H9 (cell line): Measurements from ENCODE around the gene ZKSCAN5. TPM values are rescaled to one million over a fixed set of nuclear protein-coding genes. Genes with fewer than 3 reads are reported as not detected.

ENCODE experiments used
- DNase-seq: peaks from one replicate; pipeline ENCODE4 v3.0.0-alpha.2; 2017
- H2AFZ ChIP-seq: one replicate; pipeline ENCODE4 v1.6.1; 2013; ENCODE audit warnings: mild to moderate bottlenecking, low read length, control low read depth, moderate library complexity
- H2AK5ac ChIP-seq: 2 replicates; pipeline ENCODE4 v1.6.1; 2013; ENCODE audit warnings: low read length, control low read depth, mixed read lengths; ENCODE audit not compliant: insufficient read length
- H2BK120ac ChIP-seq: one replicate; pipeline ENCODE4 v1.6.1; 2013; ENCODE audit warnings: low read depth, mild to moderate bottlenecking, low read length, control low read depth, inconsistent platforms; ENCODE audit not compliant: poor library complexity, severe bottlenecking
- H2BK12ac ChIP-seq: 2 replicates; pipeline ENCODE4 v1.6.1; 2013; ENCODE audit warnings: low read length, control low read depth, mixed read lengths, low read depth; ENCODE audit not compliant: insufficient read length
- H2BK15ac ChIP-seq: 2 replicates; pipeline ENCODE4 v1.6.1; 2013; ENCODE audit warnings: low read depth, low read length, control low read depth
- H2BK20ac ChIP-seq: one replicate; pipeline ENCODE4 v1.6.1; 2013; ENCODE audit warnings: low read depth, mild to moderate bottlenecking, low read length, control low read depth, inconsistent platforms; ENCODE audit not compliant: poor library complexity, severe bottlenecking
- H2BK5ac ChIP-seq: 2 replicates; pipeline ENCODE4 v1.6.1; 2013; ENCODE audit warnings: low read length, control low read depth, mixed read lengths; ENCODE audit not compliant: insufficient read length
- H3K14ac ChIP-seq: 2 replicates; pipeline ENCODE4 v1.6.1; 2013; ENCODE audit warnings: low read length, control low read depth; ENCODE audit not compliant: insufficient read depth
- H3K18ac ChIP-seq: 2 replicates; pipeline ENCODE4 v1.6.1; 2013; ENCODE audit warnings: low read depth, mild to moderate bottlenecking, mixed read lengths, low read length, control low read depth; ENCODE audit not compliant: insufficient read length
- H3K23ac ChIP-seq: 2 replicates; pipeline ENCODE4 v1.6.1; 2013; ENCODE audit warnings: low read length, control low read depth, mixed read lengths, low read depth; ENCODE audit not compliant: insufficient read length
- H3K23me2 ChIP-seq: 2 replicates; pipeline ENCODE4 v1.6.1; 2013; ENCODE audit warnings: low read depth, mild to moderate bottlenecking, mixed read lengths, low read length, control low read depth; ENCODE audit not compliant: insufficient read length, poor library complexity, severe bottlenecking
- H3K27ac ChIP-seq: 2 replicates; pipeline ENCODE4 v1.5.1; 2013; ENCODE audit warnings: low read length, control low read depth, mixed read lengths, low read depth; ENCODE audit not compliant: insufficient read length
- H3K27me3 ChIP-seq: 2 replicates; pipeline ENCODE4 v1.6.1; 2013; ENCODE audit warnings: low read length, control low read depth, inconsistent platforms; ENCODE audit not compliant: insufficient read depth
- H3K4ac ChIP-seq: 2 replicates; pipeline ENCODE4 v1.6.1; 2013; ENCODE audit warnings: low read depth, mild to moderate bottlenecking, control low read depth, inconsistent platforms, low read length, moderate library complexity
- H3K4me1 ChIP-seq: 2 replicates; pipeline ENCODE4 v1.6.1; 2013; ENCODE audit warnings: low read length, control low read depth, inconsistent platforms; ENCODE audit not compliant: insufficient read depth
- H3K4me2 ChIP-seq: 2 replicates; pipeline ENCODE4 v1.6.1; 2013; ENCODE audit warnings: low read length, control low read depth, mixed read lengths; ENCODE audit not compliant: insufficient read length, insufficient read depth
- H3K56ac ChIP-seq: 2 replicates; pipeline ENCODE4 v1.6.1; 2013; ENCODE audit warnings: low read depth, mild to moderate bottlenecking, mixed read lengths, low read length, control low read depth; ENCODE audit not compliant: insufficient read length
- H3K79me1 ChIP-seq: 2 replicates; pipeline ENCODE4 v1.6.1; 2013; ENCODE audit warnings: low read depth, mild to moderate bottlenecking, moderate library complexity, low read length, control low read depth, inconsistent platforms; ENCODE audit not compliant: insufficient read depth, poor library complexity, severe bottlenecking
- H3K79me2 ChIP-seq: 2 replicates; pipeline ENCODE4 v1.6.1; 2013; ENCODE audit warnings: low read length, control low read depth, inconsistent platforms; ENCODE audit not compliant: insufficient read depth
- H3K9ac ChIP-seq: 2 replicates; pipeline ENCODE4 v1.6.1; 2013; ENCODE audit warnings: low read length, control low read depth, mixed read lengths; ENCODE audit not compliant: insufficient read length; ENCODE audit errors: extremely low read depth
- H3K9me3 ChIP-seq: one replicate; pipeline ENCODE4 v1.6.1; 2013; ENCODE audit warnings: low read depth, low read length, inconsistent platforms; ENCODE audit not compliant: control insufficient read depth
- H3T11ph ChIP-seq: one replicate; pipeline ENCODE4 v1.6.1; 2013; ENCODE audit warnings: mild to moderate bottlenecking, low read length, control low read depth, inconsistent platforms
- H4K20me1 ChIP-seq: one replicate; pipeline ENCODE4 v1.6.1; 2013; ENCODE audit not compliant: control insufficient read depth, insufficient read length, insufficient read depth
- H4K5ac ChIP-seq: 2 replicates; pipeline ENCODE4 v1.6.1; 2013; ENCODE audit warnings: low read depth, mild to moderate bottlenecking, mixed read lengths, low read length, control low read depth; ENCODE audit not compliant: insufficient read length
- H4K8ac ChIP-seq: replicated peaks from 2 replicates; pipeline ENCODE4 v1.6.1; 2013; ENCODE audit warnings: low read length, control low read depth, mixed read lengths, low read depth; ENCODE audit not compliant: insufficient read length
- H4K91ac ChIP-seq: 2 replicates; pipeline ENCODE4 v1.6.1; 2013; ENCODE audit warnings: low read depth, mild to moderate bottlenecking, moderate library complexity, mixed read lengths, low read length, control low read depth; ENCODE audit not compliant: insufficient read length
- H3K27ac Mint-ChIP-seq, 3 experiments: 2 replicates in 2 of 3; 3 replicates in 1 of 3; pipeline ENCODE4 v1.8.0; 2020 to 2021; ENCODE audit warnings: mixed read lengths in 3 of 3, mild to moderate bottlenecking in 1 of 3, moderate library complexity in 1 of 3
- H3K27me3 Mint-ChIP-seq: 2 replicates; pipeline ENCODE4 v1.8.0; 2021; ENCODE audit warnings: low read depth, mild to moderate bottlenecking, moderate library complexity, mixed read lengths
- H3K36me3 Mint-ChIP-seq, 3 experiments: 2 replicates in 2 of 3; 3 replicates in 1 of 3; pipeline ENCODE4 v1.8.0; 2020 to 2021; ENCODE audit warnings: low read depth in 3 of 3, mixed read lengths in 3 of 3; ENCODE audit not compliant: insufficient read depth in 1 of 3
- H3K4me1 Mint-ChIP-seq, 2 experiments: 2 replicates each; pipeline ENCODE4 v1.8.0; 2020; ENCODE audit warnings: mixed read lengths in 2 of 2
- H3K4me3 Mint-ChIP-seq, 2 experiments: 2 replicates in 1 of 2; 3 replicates in 1 of 2; pipeline ENCODE4 v1.8.0; 2020 to 2021; ENCODE audit warnings: mild to moderate bottlenecking in 2 of 2, mixed read lengths in 2 of 2, moderate library complexity in 1 of 2
- H3K9me3 Mint-ChIP-seq, 2 experiments: 2 replicates in 1 of 2; 3 replicates in 1 of 2; pipeline ENCODE4 v1.8.0; 2020; ENCODE audit warnings: mild to moderate bottlenecking in 2 of 2, mixed read lengths in 2 of 2, moderate library complexity in 1 of 2
- CTCF ChIP-seq: fragments of 200-600 bp; sonication (generic); conservative IDR thresholded peaks from 3 replicates; pipeline ENCODE4 v1.8.0; 2021; ENCODE audit warnings: antibody characterized with exemption, mild to moderate bottlenecking
- WGBS: extraction: QIAGEN DNeasy Blood & Tissue Kit; methylation state at CpG from one replicate; pipeline ENCODE4 v1.1.7; 2013; ENCODE audit warnings: missing lambda C conversion rate, low lambda C conversion rate, mixed read lengths; ENCODE audit not compliant: insufficient read length; ENCODE audit errors: extremely low coverage; 5-methylcytosine and 5-hydroxymethylcytosine counted together
- total RNA-seq: library from RNA; stranded (reverse); gene quantifications from 2 replicates; pipeline ENCODE4 v1.2.1, GENCODE V29; 2021

Gene ZKSCAN5
- total RNA-seq, 1 experiment from 2014 or later, result 16.6 TPM

DNA sequence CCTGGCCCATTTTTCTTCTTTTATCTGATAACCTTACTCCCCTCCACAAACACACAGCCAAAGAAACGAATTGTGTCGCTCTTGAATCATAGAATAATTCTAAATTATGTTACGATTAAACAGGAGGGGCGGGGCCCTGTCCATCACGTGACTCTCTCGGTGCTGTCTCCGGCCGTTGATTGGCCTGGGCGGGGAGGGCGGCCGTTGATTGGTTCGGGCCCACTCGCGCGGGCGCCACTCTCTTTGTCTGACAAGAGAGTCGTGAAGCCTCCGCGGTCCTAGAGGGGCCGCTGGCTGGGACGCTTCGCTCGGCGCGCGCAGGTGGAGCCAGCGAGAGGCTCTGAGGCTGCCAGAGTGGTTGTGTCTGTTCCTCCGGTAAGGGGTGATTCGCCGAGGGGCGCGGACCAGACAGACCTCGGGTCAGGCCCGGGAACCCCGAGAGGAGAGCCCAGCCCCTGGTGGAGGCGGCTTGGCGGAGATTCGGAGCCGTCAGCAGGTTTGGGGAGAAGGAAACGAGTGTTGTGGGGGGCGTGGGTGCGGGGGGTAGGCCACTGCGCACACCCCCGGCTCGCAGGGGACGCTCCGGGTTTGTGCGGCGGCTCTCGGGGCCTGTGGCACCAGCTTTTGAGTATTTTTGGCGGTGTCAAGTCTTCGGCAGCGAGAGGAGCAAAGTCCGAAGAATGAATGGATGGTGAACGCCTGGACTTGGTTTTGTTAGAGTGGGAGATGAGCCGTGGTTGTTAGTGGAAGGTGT lies 31.7 kb upstream of the ZKSCAN5 start, which contains the start of gene ZNF789:
ZNF789 (plus strand) TSS at position 330 of the 754 bp plus-strand sequence. CDS start 3,567 bp downstream, outside the sequence.
- H3K27me3 Mint-ChIP-seq, result peaks cover 2% of the 10 kb centered on the region
- H3K27ac ChIP-seq, result peak within 1 kb of the TSS; percentile 12
- WGBS, result no CpG with 5 or more reads among the region's 56 CpGs
- no peak within 1 kb of the TSS for H2AFZ ChIP-seq
- H4K91ac ChIP-seq, result no peak within 1 kb of the TSS
- H3K4me2 ChIP-seq, result peak within 1 kb of the TSS; percentile 94
- no peaks in the 10 kb centered on the region for H3K27me3 ChIP-seq
- H4K8ac ChIP-seq, result no peak within 1 kb of the TSS
- H3K9me3 Mint-ChIP-seq, result no peaks in the 10 kb centered on the region; a peak in 1 of 5 replicates
- no peak within 1 kb of the TSS for H3K56ac ChIP-seq
- no peak within 1 kb of the TSS for H2AK5ac ChIP-seq
- H3K4ac ChIP-seq, result no peak within 1 kb of the TSS
- DNase-seq, result peak; percentile 98
- no peaks in the 10 kb centered on the region for H4K20me1 ChIP-seq
- peaks cover 17% of the 10 kb centered on the region; the same call in 1 of the 2 replicates for H3K79me2 ChIP-seq
- H4K5ac ChIP-seq, result no peak within 1 kb of the TSS
- no peaks in the 10 kb centered on the region for H3K9me3 ChIP-seq
- peak within 1 kb of the TSS; percentile 98 to 99 (median 98) for H3K27ac Mint-ChIP-seq
- peak within 1 kb of the TSS; percentile 5 for H3K18ac ChIP-seq
- H2BK5ac ChIP-seq, result no peak within 1 kb of the TSS
- H3K4me1 ChIP-seq, result no peaks in the 10 kb centered on the region; the same call in 1 of the 2 replicates
- H3K4me3 Mint-ChIP-seq, result peak within 1 kb of the TSS; percentile 96
- H2BK120ac ChIP-seq, result no peak within 1 kb of the TSS
- H2BK15ac ChIP-seq, result no peak within 1 kb of the TSS
- no peak within 1 kb of the TSS for H3K23ac ChIP-seq
- H3K4me1 Mint-ChIP-seq, result peaks cover 10 to 24% of the 10 kb centered on the region in 2 experiments
- H3K23me2 ChIP-seq, result peaks cover 5% of the 10 kb centered on the region
- H2BK12ac ChIP-seq, result no peak within 1 kb of the TSS
- peaks cover 8 to 14% (median 12%) of the 10 kb centered on the region in 3 experiments for H3K36me3 Mint-ChIP-seq
- TF ChIP-seq CTCF, result no peak
- peak within 1 kb of the TSS; percentile 2; the same call in 1 of the 2 replicates for H3K14ac ChIP-seq
- no peak within 1 kb of the TSS for H3T11ph ChIP-seq
- H2BK20ac ChIP-seq, result no peak within 1 kb of the TSS
- peak within 1 kb of the TSS; percentile 80 for H3K9ac ChIP-seq
- peaks cover 12% of the 10 kb centered on the region for H3K79me1 ChIP-seq
